ENCODE measurements around the gene FOXI3.
"Not testable (repeated sequence)": the region's sequence is repeated elsewhere in the genome, so short reads cannot be mapped to it uniquely, and the experiment has no call there.

Gene FOXI3

DNA sequence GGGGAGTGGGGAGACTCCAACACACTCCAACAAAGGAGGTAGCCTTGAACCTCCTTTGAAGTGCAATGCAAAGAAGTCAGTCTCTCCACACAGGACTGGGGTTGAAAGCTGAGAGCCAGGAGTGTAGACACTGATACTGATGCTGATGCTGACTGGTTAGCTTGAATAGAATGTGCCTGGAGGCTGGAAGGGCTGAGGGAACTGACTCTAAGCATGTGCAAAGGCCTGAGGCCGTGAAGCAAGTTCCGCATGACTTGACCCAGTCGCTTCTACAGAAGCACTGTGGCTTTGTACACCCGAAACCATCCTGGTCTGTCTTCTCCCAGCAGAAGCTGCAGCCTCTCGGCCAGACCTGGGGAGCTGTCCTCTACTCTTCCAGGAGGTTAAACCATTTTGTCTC lies 10.4 kb downstream of the FOXI3 start:
- no peak for DNase-seq (ENCODE audit: low read depth)

DNA sequence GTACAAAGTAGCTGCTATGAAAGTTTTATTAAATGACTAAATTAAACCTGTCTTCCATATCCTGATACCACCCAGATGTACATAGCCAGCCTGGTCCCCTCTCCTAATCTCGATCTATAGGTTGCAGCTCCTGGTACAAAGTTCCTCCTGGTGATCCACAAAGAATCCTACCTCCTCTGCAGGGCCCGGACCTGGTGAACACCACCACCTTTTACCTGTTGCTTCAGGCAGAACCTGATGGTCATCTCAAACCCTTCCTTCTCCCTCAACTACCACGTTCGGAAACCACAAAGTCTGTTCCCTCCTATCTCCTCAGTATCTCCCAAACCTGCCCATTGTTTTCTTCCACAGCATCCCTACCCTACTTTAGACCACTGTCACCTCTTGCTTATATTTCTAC lies 15.5 kb downstream of the FOXI3 start:
- no peak for DNase-seq (ENCODE audit: low read depth)

DNA sequence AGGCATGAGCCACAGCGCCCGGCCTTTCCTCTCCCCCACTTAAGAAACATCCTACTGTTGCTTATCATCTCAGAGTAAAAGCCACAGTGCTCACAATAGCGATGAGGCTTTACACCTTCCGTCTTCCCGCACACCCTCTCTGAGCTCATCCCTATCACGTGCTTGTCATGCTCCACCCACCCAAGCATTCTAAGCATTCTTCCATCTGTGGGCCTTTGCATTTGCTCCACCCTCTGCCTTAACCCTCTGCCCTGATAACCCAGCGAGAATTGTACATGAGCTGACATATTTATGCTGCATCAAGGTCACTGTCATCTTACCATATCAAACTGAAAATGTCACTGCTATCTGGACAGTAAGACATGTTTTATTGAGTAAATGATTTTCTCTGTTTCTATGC lies 22.6 kb downstream of the FOXI3 start:
- no peak for DNase-seq (ENCODE audit: low read depth)

- DNase-seq (ENCODE audit: low read depth), result no peak
Observed at GRCh38 chr2:88423733-88424132, 28.8 kb downstream of the FOXI3 start.

GRCh38 chr2:88419051-88419450 lies 33.4 kb downstream of the FOXI3 start:
- DNase-seq (ENCODE audit: low read depth), result not testable (repeated sequence)

- DNase-seq (ENCODE audit: low read depth), result no peak
Observed at GRCh38 chr2:88416016-88416663, 36.4 kb downstream of the FOXI3 start.

DNA sequence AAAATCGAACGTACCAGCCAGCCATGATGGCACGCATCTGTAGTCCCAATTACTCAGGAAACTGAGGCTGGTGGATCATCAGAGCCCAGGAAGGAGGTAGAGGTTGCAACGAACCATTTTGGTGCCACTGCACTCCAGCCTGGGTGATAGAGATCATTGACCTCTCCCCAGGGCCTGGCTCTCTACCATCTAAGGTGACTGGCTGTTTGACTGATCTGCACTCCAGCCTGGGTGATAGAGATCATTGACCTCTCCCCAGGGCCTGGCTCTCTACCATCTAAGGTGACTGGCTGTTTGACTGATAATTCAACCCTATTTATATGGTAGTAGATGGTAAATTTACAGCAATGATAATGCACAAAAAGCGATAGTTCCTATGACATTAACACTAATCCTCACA lies 43.6 kb downstream of the FOXI3 start:
- not testable (repeated sequence) for DNase-seq (ENCODE audit: low read depth)

GRCh38 chr2:88400037-88400767 lies 52.3 kb downstream of the FOXI3 start:
- DNase-seq (ENCODE audit: low read depth), result no peak

DNA sequence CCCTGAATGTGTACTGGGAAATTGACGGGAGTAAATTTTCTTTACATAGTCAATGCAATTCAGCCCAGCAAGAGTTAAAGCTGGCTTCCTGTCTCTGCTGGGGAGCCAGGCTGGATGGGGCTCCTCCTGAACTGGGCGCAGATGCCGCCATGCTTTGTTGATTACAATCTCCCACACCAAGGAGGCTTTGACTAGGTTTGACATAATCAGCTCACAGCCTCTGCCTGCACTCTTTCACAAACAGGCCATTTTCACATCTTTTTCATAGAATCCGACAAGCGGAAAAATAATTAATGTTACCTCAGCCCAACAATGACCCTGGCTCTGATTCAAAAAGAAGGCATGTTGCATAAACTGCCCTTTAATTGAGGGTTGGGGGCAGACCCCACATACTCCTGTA lies 54.3 kb downstream of the FOXI3 start:
- DNase-seq (ENCODE audit: low read depth), result no peak
